ENCODE data around the gene OR2L3. TPM values are rescaled to one million over a fixed set of nuclear protein-coding genes. Genes with fewer than 3 reads are reported as not detected.

OR2L3 gene, protein sequence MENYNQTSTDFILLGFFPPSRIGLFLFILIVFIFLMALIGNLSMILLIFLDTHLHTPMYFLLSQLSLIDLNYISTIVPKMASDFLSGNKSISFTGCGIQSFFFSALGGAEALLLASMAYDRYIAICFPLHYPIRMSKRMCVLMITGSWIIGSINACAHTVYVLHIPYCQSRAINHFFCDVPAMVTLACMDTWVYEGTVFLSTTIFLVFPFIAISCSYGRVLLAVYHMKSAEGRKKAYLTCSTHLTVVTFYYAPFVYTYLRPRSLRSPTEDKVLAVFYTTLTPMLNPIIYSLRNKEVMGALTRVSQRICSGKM
- not detected for total RNA-seq (2013)
- polyA plus RNA-seq (not detected), polyA minus RNA-seq (not detected in 2 replicates), total RNA-seq (0 to 0.58 (median 0) reads per million in 11 experiments)

DNA sequence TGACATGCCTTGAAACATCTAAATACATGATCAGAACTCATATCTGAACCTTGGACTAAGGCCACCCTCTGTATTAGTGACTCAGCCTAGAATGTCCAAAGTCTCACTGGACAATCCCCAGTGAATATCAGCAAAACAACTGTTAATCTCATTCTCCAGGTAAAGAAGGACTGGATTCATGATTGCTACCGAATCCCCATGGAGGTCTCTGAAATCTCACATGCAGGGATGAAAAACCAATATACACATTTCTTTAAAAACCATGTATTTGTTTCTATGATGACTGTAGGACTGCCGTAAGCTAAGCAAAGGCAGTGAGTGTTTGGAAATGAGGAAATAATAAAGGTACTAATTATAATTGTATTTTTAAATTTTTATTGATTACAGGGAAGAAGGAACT, at the start of gene OR2L3:
TSS of gene OR2L3 (plus strand) at position 301 of the 400 bp plus-strand sequence. CDS start 13,846 bp downstream, outside the sequence.
- TF ChIP-seq CTCF (IDR thresholded peaks at IDR 0.05) = no peak
- H3K9ac ChIP-seq (ENCODE audit: insufficient read depth, low read length, poor library complexity, severe bottlenecking) = no peak within 1 kb of the TSS
- no peaks in the 10 kb centered on the region for H3K36me3 ChIP-seq (replicated peaks in 1 of 2; ENCODE audit: control insufficient read depth in 1 of 2, insufficient read depth in 2 of 2, low read length in 2 of 2)
- H3K27me3 ChIP-seq (ENCODE audit: control insufficient read depth in 2 of 2, insufficient read depth in 2 of 2, low read length in 2 of 2) = no peaks in the 10 kb centered on the region
- no peak within 1 kb of the TSS for H3K27ac Mint-ChIP-seq
- no peaks in the 10 kb centered on the region for H3K36me3 Mint-ChIP-seq
- no peak within 1 kb of the TSS for H3K4me3 Mint-ChIP-seq
- no peaks in the 10 kb centered on the region for H3K27me3 Mint-ChIP-seq (ENCODE audit: low read depth in 3 of 3)
- H4K20me1 ChIP-seq (ENCODE audit: insufficient read depth, low read length) = no peaks in the 10 kb centered on the region
- no CpG with 5 or more reads among the region's 2 CpGs for WGBS (ENCODE audit: insufficient coverage)
- H3K4me2 ChIP-seq (replicated peaks; ENCODE audit: extremely low read depth, low read length, poor library complexity, severe bottlenecking) = no peak within 1 kb of the TSS
- H3K4me1 ChIP-seq (ENCODE audit: control insufficient read depth in 1 of 2, insufficient read depth in 2 of 2, low read length in 2 of 2) = no peaks in the 10 kb centered on the region
- no peaks in the 10 kb centered on the region for H3K9me3 ChIP-seq (replicated peaks in 1 of 2; ENCODE audit: control insufficient read depth in 1 of 2, insufficient read depth in 1 of 2, low read length in 2 of 2)
- peaks cover 0 to 10% (median 4%) of the 10 kb centered on the region in 7 donors for H3K9me3 Mint-ChIP-seq
- no peak within 1 kb of the TSS for H2AFZ ChIP-seq (ENCODE audit: insufficient read depth, low read depth, low read length, poor library complexity, severe bottlenecking)
- no peaks in the 10 kb centered on the region for H3K79me2 ChIP-seq (ENCODE audit: insufficient read depth, low read length)
- intact Hi-C loops (cut with micrococcal nuclease) = no loop called here
- H3K4me1 Mint-ChIP-seq = no peaks in the 10 kb centered on the region
- no peak within 1 kb of the TSS for H3K4me3 ChIP-seq (replicated peaks in 1 of 3; ENCODE audit: low read depth in 2 of 3, low read length in 3 of 3)
- H3K27ac ChIP-seq (ENCODE audit: low read depth in 1 of 2, low read length in 2 of 2) = no peak within 1 kb of the TSS
- no peak for DNase-seq

DNA sequence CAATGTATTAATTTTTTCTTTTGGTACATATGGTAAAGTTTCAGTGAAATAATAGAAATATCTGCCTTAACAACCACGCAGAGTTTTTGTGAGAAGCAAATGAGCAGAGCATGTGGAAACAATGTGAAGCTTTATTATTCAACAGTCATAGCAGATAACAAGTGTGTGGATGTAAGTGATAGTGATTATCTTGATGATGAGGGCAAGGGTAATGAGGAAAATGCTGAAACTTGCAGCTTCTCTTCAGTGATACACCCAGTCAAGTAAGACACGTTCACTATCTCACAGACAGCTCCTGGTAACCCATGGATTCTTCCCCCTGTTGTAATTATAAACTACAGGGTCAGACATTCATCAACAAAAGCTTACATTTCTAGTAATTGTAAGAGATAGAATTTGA, 47.8 kb upstream of the OR2L3 start:
- DNase-seq = no peak
- H2AFZ ChIP-seq (ENCODE audit: insufficient read depth, low read depth, low read length, poor library complexity, severe bottlenecking) = no peak overlapping the region
- H3K27ac Mint-ChIP-seq = no peak overlapping the region
- no peaks in the 10 kb centered on the region for H3K79me2 ChIP-seq (ENCODE audit: insufficient read depth, low read length)
- no peaks in the 10 kb centered on the region for H3K4me1 ChIP-seq (ENCODE audit: control insufficient read depth in 1 of 2, insufficient read depth in 2 of 2, low read length in 2 of 2)
- H3K9ac ChIP-seq (ENCODE audit: insufficient read depth, low read length, poor library complexity, severe bottlenecking) = no peak overlapping the region
- no CpG with 5 or more reads among the region's 2 CpGs for WGBS (ENCODE audit: insufficient coverage)
- peaks cover 0 to 2% (median 0%) of the 10 kb centered on the region in 3 donors for H3K27me3 Mint-ChIP-seq (ENCODE audit: low read depth in 3 of 3)
- no peaks in the 10 kb centered on the region for H3K27me3 ChIP-seq (ENCODE audit: control insufficient read depth in 2 of 2, insufficient read depth in 2 of 2, low read length in 2 of 2)
- TF ChIP-seq CTCF (IDR thresholded peaks at IDR 0.05) = no peak
- peaks cover 0 to 6% (median 3%) of the 10 kb centered on the region in 7 donors for H3K9me3 Mint-ChIP-seq
- H3K4me3 ChIP-seq (replicated peaks in 1 of 3; ENCODE audit: low read depth in 2 of 3, low read length in 3 of 3) = no peak overlapping the region
- no peaks in the 10 kb centered on the region for H3K4me1 Mint-ChIP-seq
- no peaks in the 10 kb centered on the region for H3K36me3 Mint-ChIP-seq
- no peak overlapping the region for H3K27ac ChIP-seq (ENCODE audit: low read depth in 1 of 2, low read length in 2 of 2)
- H4K20me1 ChIP-seq (ENCODE audit: insufficient read depth, low read length) = no peaks in the 10 kb centered on the region
- H3K36me3 ChIP-seq (replicated peaks in 1 of 2; ENCODE audit: control insufficient read depth in 1 of 2, insufficient read depth in 2 of 2, low read length in 2 of 2) = no peaks in the 10 kb centered on the region
- no peak overlapping the region for H3K4me3 Mint-ChIP-seq
- intact Hi-C loops (cut with micrococcal nuclease) = no loop called here
- no peaks in the 10 kb centered on the region for H3K9me3 ChIP-seq (replicated peaks in 1 of 2; ENCODE audit: control insufficient read depth in 1 of 2, insufficient read depth in 1 of 2, low read length in 2 of 2)
- no peak overlapping the region for H3K4me2 ChIP-seq (replicated peaks; ENCODE audit: extremely low read depth, low read length, poor library complexity, severe bottlenecking)

All from CD14-positive monocyte (primary cell).